ENCODE measurements around the gene EPHA3.

DNA sequence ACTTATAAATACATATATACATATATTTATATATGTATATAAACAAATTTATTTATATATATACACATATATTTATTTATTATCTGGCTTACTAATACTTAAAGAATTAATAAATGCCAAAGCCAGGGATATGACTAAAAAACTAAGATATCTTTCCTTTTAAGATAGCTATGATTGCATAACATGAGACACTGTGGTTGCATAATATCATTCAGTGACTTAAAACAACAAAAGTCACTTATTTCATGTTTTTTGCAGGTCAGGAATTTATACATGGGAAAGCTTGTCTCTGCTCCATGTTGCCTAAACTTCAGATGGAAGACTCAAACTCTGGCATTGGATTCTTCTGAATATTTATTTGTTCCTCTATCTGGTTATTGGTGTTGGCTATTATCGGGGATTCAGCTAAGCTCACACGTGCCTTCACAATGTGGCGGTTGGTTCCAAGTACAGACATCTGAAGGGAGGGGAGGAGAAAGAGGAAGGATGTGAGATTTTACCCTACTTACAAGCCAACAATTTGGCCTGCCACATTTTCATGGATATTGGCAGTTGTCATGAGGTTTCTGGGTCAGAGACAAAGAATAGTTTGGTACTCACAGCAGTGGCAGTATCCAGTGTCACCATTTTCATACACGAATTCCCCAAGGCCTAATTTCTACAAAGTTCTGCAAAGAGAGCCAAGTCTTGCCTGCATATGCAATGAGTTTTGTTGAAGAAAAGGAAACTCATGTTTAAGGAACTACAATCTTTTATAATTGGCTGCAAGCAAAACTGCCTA lies 381.6 kb downstream of the EPHA3 start:
- TF ChIP-seq, protein P1, sequence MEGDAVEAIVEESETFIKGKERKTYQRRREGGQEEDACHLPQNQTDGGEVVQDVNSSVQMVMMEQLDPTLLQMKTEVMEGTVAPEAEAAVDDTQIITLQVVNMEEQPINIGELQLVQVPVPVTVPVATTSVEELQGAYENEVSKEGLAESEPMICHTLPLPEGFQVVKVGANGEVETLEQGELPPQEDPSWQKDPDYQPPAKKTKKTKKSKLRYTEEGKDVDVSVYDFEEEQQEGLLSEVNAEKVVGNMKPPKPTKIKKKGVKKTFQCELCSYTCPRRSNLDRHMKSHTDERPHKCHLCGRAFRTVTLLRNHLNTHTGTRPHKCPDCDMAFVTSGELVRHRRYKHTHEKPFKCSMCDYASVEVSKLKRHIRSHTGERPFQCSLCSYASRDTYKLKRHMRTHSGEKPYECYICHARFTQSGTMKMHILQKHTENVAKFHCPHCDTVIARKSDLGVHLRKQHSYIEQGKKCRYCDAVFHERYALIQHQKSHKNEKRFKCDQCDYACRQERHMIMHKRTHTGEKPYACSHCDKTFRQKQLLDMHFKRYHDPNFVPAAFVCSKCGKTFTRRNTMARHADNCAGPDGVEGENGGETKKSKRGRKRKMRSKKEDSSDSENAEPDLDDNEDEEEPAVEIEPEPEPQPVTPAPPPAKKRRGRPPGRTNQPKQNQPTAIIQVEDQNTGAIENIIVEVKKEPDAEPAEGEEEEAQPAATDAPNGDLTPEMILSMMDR (conservative IDR thresholded peaks at IDR 0.05; ENCODE audit: low read depth, low read length), result no peak
- TF ChIP-seq POLR2A (IDR thresholded peaks at IDR 0.05; ENCODE audit: low read depth, low read length) (no peak), RAD21 (IDR thresholded peaks at IDR 0.05; ENCODE audit: low read length) (no peak), FOS (IDR thresholded peaks at IDR 0.05; ENCODE audit: low read depth, low read length) (no peak), NFE2L2 (IDR thresholded peaks at IDR 0.05; ENCODE audit: low read depth, low read length) (no peak), RCOR1 (IDR thresholded peaks at IDR 0.05; ENCODE audit: insufficient replicate concordance, low read length) (no peak), RFX5 (IDR thresholded peaks at IDR 0.05; ENCODE audit: low read depth, low read length) (no peak), SMC3 (IDR thresholded peaks at IDR 0.05; ENCODE audit: low read depth, low read length) (no peak), BHLHE40 (IDR thresholded peaks at IDR 0.05; ENCODE audit: low read depth, low read length) (no peak)
- TF ChIP-seq, protein P2, sequence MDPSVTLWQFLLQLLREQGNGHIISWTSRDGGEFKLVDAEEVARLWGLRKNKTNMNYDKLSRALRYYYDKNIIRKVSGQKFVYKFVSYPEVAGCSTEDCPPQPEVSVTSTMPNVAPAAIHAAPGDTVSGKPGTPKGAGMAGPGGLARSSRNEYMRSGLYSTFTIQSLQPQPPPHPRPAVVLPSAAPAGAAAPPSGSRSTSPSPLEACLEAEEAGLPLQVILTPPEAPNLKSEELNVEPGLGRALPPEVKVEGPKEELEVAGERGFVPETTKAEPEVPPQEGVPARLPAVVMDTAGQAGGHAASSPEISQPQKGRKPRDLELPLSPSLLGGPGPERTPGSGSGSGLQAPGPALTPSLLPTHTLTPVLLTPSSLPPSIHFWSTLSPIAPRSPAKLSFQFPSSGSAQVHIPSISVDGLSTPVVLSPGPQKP (IDR thresholded peaks at IDR 0.05; ENCODE audit: borderline replicate concordance, low read depth, low read length), result no peak
- TF ChIP-seq, protein P3, sequence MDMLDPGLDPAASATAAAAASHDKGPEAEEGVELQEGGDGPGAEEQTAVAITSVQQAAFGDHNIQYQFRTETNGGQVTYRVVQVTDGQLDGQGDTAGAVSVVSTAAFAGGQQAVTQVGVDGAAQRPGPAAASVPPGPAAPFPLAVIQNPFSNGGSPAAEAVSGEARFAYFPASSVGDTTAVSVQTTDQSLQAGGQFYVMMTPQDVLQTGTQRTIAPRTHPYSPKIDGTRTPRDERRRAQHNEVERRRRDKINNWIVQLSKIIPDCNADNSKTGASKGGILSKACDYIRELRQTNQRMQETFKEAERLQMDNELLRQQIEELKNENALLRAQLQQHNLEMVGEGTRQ (IDR thresholded peaks at IDR 0.05; ENCODE audit: low read depth, low read length), result no peak
